ENCODE results near the gene ADAP1.
"Not testable (repeated sequence)": the region's sequence is repeated elsewhere in the genome, so short reads cannot be mapped to it uniquely, and the experiment has no call there.

ADAP1 gene

GRCh38 chr7:882336-883035 is 72.0 kb downstream of the ADAP1 start:
- no peak for DNase-seq (ENCODE audit: low read depth)

- no peak for DNase-seq (ENCODE audit: low read depth)
Measured at GRCh38 chr7:881441-882234, 72.8 kb downstream of the ADAP1 start.

- DNase-seq (ENCODE audit: low read depth), result no peak
Measured at GRCh38 chr7:880450-880849, 74.0 kb downstream of the ADAP1 start.

- no peak for DNase-seq (ENCODE audit: low read depth)
Measured at GRCh38 chr7:879706-880105, 74.8 kb downstream of the ADAP1 start.

- DNase-seq (ENCODE audit: low read depth), result no peak
Measured at GRCh38 chr7:879093-879492, 75.4 kb downstream of the ADAP1 start.

GRCh38 chr7:877312-878232 is 76.9 kb downstream of the ADAP1 start:
- no peak for DNase-seq (ENCODE audit: low read depth)

GRCh38 chr7:876972-877311 is 77.5 kb downstream of the ADAP1 start:
- no peak for DNase-seq (ENCODE audit: low read depth)

- DNase-seq (ENCODE audit: low read depth), result peak; percentile 95
Measured at GRCh38 chr7:876077-876971, 78.2 kb downstream of the ADAP1 start, which contains the start of gene GET4. TSS of gene GET4 (plus strand) at chr7:876554. CDS start at chr7:876646, 92 bp downstream.

- no peak for DNase-seq (ENCODE audit: low read depth)
Measured at GRCh38 chr7:875476-876076, 78.9 kb downstream of the ADAP1 start.

GRCh38 chr7:875051-875450 is 79.4 kb downstream of the ADAP1 start:
- no peak for DNase-seq (ENCODE audit: low read depth)

- DNase-seq (ENCODE audit: low read depth), result no peak
Measured at GRCh38 chr7:874031-874749, 80.3 kb downstream of the ADAP1 start.

- DNase-seq (ENCODE audit: low read depth), result peak; percentile 44
Measured at GRCh38 chr7:873367-874002, 81.0 kb downstream of the ADAP1 start.

- DNase-seq (ENCODE audit: low read depth), result not testable (repeated sequence)
Measured at GRCh38 chr7:872685-873084, 81.8 kb downstream of the ADAP1 start.

GRCh38 chr7:871900-872537 is 82.5 kb downstream of the ADAP1 start:
- no peak for DNase-seq (ENCODE audit: low read depth)

- no peak for DNase-seq (ENCODE audit: low read depth)
Measured at GRCh38 chr7:869348-869747, 85.1 kb downstream of the ADAP1 start.

GRCh38 chr7:868189-868486 is 86.3 kb downstream of the ADAP1 start:
- DNase-seq (ENCODE audit: low read depth), result no peak

GRCh38 chr7:867406-868188 is 86.9 kb downstream of the ADAP1 start:
- no peak for DNase-seq (ENCODE audit: low read depth)

- DNase-seq (ENCODE audit: low read depth), result no peak
Measured at GRCh38 chr7:867001-867405, 87.5 kb downstream of the ADAP1 start.

- no peak for DNase-seq (ENCODE audit: low read depth)
Measured at GRCh38 chr7:865921-866320, 88.6 kb downstream of the ADAP1 start.

Data from T follicular helper cell (primary cell).